Activated T-cell treated with anti-CD3 and anti-CD28 coated beads, Interleukin-2, amount 50 U/mL, for 24 hours (primary cell): ENCODE measurements around the gene C4orf50.

ENCODE experiments used
- DNase-seq: peaks from one replicate; pipeline ENCODE4 v3.0.0-alpha.2; 2020
- H3K27ac Mint-ChIP-seq: 2 replicates; pipeline ENCODE4 v1.8.0; 2020; ENCODE audit warnings: mild to moderate bottlenecking, mixed read lengths
- H3K27me3 Mint-ChIP-seq: 2 replicates; pipeline ENCODE4 v1.8.0; 2020; ENCODE audit warnings: mixed read lengths
- H3K36me3 Mint-ChIP-seq: 2 replicates; pipeline ENCODE4 v1.8.0; 2020; ENCODE audit warnings: low read depth, mixed read lengths
- H3K4me1 Mint-ChIP-seq: 2 replicates; pipeline ENCODE4 v1.8.0; 2020; ENCODE audit warnings: low read depth, mixed read lengths
- H3K4me3 Mint-ChIP-seq: 2 replicates; pipeline ENCODE4 v1.8.0; 2020; ENCODE audit warnings: mild to moderate bottlenecking, moderate library complexity, mixed read lengths
- H3K9me3 Mint-ChIP-seq: 2 replicates; pipeline ENCODE4 v1.8.0; 2020; ENCODE audit warnings: mixed read lengths

The C4orf50 gene

GRCh38 chr4:5918331-5918985 is 99.8 kb downstream of the C4orf50 start:
- H3K27ac Mint-ChIP-seq, result no peak overlapping the region
- H3K9me3 Mint-ChIP-seq, result no peaks in the 10 kb centered on the region
- no peak overlapping the region for H3K4me3 Mint-ChIP-seq
- no peak for DNase-seq
- H3K4me1 Mint-ChIP-seq, result no peaks in the 10 kb centered on the region
- H3K27me3 Mint-ChIP-seq, result peaks cover 20% of the 10 kb centered on the region
- H3K36me3 Mint-ChIP-seq, result no peaks in the 10 kb centered on the region

DNA sequence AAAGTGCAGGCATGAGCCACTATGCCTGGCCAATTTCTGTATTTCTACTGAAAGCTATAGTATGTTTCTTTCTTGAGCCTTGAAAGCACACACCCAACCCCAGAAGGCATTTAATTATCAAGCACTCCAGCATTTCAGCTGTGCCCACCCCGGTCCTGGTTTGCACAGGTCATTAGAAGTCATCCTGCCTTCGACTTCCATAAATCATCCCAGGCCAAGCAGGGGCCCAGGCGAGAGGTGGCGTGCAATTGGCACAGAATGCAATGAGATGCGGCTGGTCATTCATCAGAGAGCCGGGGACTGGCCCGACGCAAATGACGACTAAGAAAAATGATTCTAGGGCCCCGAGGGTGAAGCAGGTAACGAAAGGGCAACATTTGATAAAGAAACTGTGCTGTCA is 100.6 kb downstream of the C4orf50 start:
- no peak for DNase-seq
- H3K27me3 Mint-ChIP-seq, result peaks cover 17% of the 10 kb centered on the region
- no peaks in the 10 kb centered on the region for H3K4me1 Mint-ChIP-seq
- H3K9me3 Mint-ChIP-seq, result peaks cover under 1% of the 10 kb centered on the region
- no peaks in the 10 kb centered on the region for H3K36me3 Mint-ChIP-seq
- no peak overlapping the region for H3K27ac Mint-ChIP-seq
- H3K4me3 Mint-ChIP-seq, result no peak overlapping the region

DNA sequence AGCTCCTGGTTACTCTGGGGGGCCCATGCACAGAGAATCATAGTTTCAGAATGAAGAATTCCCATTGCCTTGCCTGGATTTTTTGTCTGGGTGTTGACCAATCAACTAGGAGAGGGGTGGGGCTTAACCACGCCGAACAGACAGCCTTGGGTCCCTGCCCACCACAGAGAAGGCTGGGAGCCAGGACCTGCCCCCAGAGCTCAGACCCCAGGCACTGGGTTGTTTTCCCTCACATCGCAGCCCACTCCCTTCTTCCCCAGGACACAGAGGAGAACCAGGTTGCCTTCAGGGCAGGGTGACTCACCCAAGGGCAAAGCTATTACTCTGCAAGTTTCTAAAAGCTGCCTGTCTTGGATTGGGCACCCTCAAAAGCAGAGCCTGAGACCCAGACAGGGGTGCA is 102.0 kb downstream of the C4orf50 start:
- no peaks in the 10 kb centered on the region for H3K4me1 Mint-ChIP-seq
- H3K36me3 Mint-ChIP-seq, result no peaks in the 10 kb centered on the region
- peaks cover 16% of the 10 kb centered on the region for H3K27me3 Mint-ChIP-seq
- H3K4me3 Mint-ChIP-seq, result no peak overlapping the region
- DNase-seq, result no peak
- H3K9me3 Mint-ChIP-seq, result peaks cover 8% of the 10 kb centered on the region
- no peak overlapping the region for H3K27ac Mint-ChIP-seq

DNA sequence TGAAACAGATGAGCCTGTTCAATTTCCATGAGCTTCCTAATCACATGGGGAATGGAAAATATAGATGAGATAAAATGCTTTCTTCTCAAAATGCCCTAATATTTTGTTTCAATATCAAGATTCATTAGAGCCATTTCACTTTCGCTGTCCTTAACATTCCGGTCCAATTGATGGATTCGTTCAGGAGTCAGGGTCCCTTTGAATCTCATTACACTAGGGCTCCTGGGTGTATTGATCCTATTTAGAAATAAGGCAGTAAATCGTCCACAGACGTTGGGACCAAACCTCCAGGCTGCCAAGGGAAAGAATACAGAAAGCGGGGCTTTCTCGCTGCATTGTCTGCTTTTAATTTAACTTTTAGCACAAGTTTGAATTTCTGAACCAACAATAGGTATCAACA is 104.8 kb downstream of the C4orf50 start:
- no peak overlapping the region for H3K4me3 Mint-ChIP-seq
- H3K4me1 Mint-ChIP-seq, result no peaks in the 10 kb centered on the region
- H3K27ac Mint-ChIP-seq, result no peak overlapping the region
- H3K36me3 Mint-ChIP-seq, result no peaks in the 10 kb centered on the region
- no peak for DNase-seq
- peaks cover 19% of the 10 kb centered on the region for H3K9me3 Mint-ChIP-seq
- peaks cover 10% of the 10 kb centered on the region for H3K27me3 Mint-ChIP-seq

DNA sequence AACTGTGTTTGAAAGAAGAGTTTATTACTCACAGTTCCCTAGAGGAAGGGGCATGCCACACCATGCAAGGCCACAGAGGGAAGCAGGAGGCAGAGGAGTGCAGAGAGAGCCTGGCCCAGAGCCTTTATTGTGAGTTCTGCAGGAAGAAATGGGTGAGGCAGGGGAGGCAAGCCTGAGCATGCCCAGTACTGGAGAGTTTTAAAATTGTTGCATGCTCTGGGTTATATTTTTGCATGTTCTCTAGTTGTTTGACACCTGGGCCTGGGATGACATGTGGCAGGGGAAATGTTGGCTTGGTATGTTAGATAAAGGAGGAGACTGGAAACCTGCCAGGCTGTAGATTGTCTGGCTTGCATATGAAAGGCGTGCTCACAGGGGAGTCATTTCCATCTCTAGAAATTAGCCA is 105.6 kb downstream of the C4orf50 start:
- Mint-ChIP-seq H3K36me3 (no peaks in the 10 kb centered on the region), H3K27me3 (peaks cover 6% of the 10 kb centered on the region), H3K27ac (no peak overlapping the region), H3K4me3 (no peak overlapping the region), H3K9me3 (peaks cover 20% of the 10 kb centered on the region), H3K4me1 (no peaks in the 10 kb centered on the region)
- no peak for DNase-seq

DNA sequence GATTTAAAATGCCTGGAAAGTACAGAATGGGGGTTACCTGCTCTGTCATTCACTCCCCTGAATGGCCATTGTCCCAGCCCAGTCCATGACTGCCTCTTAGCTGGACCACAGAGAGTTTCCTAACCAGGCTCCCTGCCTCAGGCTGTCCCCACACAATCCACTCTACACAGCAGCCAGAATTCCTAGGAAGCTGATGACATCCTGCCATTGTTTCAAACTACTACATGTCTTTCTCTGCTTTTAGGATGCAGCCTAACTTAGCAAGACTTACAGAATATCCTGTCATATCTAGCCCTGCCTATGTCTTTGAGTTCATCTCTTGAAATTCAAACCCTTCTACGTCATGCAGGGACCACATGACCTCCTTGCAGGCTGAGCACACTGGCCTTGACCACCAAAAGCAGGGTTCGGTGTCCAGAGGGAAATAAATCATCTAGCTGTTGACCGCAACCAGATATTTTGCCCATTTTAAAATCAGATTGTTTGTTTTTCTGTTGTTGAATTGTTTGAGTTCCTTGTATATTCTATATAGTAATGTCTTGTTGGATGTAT is 109.3 kb downstream of the C4orf50 start:
- no peaks in the 10 kb centered on the region for H3K36me3 Mint-ChIP-seq
- no peak for DNase-seq
- H3K27me3 Mint-ChIP-seq, result peaks cover 27% of the 10 kb centered on the region
- peaks cover 24% of the 10 kb centered on the region for H3K9me3 Mint-ChIP-seq
- no peak overlapping the region for H3K4me3 Mint-ChIP-seq
- H3K27ac Mint-ChIP-seq, result no peak overlapping the region
- no peaks in the 10 kb centered on the region for H3K4me1 Mint-ChIP-seq

DNA sequence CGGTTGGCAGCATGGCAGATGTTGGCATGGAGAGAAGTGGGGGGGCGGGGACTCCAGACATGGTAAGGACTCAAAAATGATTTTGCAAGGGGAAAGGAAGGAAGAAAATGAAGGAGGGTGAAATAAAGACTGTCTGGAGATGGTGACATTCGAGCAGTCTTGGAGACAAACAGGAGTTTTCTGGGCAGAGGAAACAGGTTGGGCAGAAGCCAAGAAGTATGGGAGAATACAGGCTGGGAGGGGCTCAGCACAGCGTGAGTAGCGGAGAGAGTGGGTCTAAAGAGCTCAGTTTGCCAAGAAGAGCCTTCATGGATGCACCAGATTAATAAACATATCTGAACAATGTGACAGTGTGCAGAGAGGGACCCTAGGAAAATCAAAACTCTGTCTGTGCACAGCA is 112.0 kb downstream of the C4orf50 start:
- Mint-ChIP-seq H3K27me3 (peaks cover 37% of the 10 kb centered on the region), H3K4me3 (no peak overlapping the region)

GRCh38 chr4:5905714-5906113 is 112.5 kb downstream of the C4orf50 start:
- no peaks in the 10 kb centered on the region for H3K36me3 Mint-ChIP-seq
- no peak overlapping the region for H3K4me3 Mint-ChIP-seq
- H3K27ac Mint-ChIP-seq, result no peak overlapping the region
- H3K9me3 Mint-ChIP-seq, result peaks cover 16% of the 10 kb centered on the region
- H3K27me3 Mint-ChIP-seq, result peaks cover 40% of the 10 kb centered on the region
- no peaks in the 10 kb centered on the region for H3K4me1 Mint-ChIP-seq
- no peak for DNase-seq

More for the DNA sequence above, 112.0 kb downstream of the C4orf50 start:
- Mint-ChIP-seq H3K36me3 (no peaks in the 10 kb centered on the region), H3K9me3 (peaks cover 16% of the 10 kb centered on the region), H3K4me1 (no peaks in the 10 kb centered on the region), H3K27ac (no peak overlapping the region)
- no peak for DNase-seq

DNA sequence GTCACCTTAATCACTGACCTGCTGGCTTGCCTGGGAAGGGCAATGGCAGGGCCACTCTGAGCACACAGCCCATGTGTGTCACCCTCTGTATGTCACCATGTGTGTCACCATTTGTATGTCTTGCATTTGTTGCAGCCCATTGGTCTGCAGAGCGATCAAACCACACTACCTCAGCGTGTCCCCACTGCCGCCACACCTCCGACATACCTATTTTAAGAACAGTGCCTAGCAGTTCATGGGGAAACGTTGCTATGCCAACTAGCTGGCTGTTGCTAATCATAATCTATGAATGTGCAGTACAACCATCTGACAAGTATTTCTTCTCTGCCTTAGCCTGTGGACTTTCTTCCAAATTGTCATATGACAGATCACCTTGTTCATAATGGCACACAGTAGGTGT is 117.4 kb downstream of the C4orf50 start:
- Mint-ChIP-seq H3K4me3 (no peak overlapping the region), H3K36me3 (no peaks in the 10 kb centered on the region), H3K27me3 (peaks cover 42% of the 10 kb centered on the region), H3K9me3 (peaks cover 2% of the 10 kb centered on the region), H3K4me1 (no peaks in the 10 kb centered on the region), H3K27ac (no peak overlapping the region)
- DNase-seq, result no peak

DNA sequence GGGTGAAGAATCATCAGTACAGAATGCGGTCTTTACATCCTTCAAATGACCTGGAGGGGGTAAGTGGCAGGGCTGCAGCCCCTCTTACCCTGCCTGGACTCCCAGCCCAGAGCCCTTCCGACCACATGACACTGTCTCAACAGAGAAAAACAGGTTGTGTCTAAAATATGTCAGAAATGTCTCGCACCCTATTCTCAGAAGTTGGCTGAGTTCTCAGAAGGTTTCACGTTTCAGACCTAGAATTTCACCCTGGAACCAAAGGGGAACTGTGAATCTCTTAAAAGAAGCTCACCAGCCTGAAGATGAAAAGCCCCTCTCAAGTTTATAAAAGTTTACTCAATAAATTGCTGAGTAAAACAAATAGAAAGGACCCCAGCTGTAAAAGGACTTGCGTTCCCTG is 118.3 kb downstream of the C4orf50 start:
- no peak overlapping the region for H3K4me3 Mint-ChIP-seq
- DNase-seq, result no peak
- no peaks in the 10 kb centered on the region for H3K36me3 Mint-ChIP-seq
- peaks cover 39% of the 10 kb centered on the region for H3K27me3 Mint-ChIP-seq
- no peaks in the 10 kb centered on the region for H3K4me1 Mint-ChIP-seq
- H3K9me3 Mint-ChIP-seq, result peaks cover 2% of the 10 kb centered on the region
- no peak overlapping the region for H3K27ac Mint-ChIP-seq

DNA sequence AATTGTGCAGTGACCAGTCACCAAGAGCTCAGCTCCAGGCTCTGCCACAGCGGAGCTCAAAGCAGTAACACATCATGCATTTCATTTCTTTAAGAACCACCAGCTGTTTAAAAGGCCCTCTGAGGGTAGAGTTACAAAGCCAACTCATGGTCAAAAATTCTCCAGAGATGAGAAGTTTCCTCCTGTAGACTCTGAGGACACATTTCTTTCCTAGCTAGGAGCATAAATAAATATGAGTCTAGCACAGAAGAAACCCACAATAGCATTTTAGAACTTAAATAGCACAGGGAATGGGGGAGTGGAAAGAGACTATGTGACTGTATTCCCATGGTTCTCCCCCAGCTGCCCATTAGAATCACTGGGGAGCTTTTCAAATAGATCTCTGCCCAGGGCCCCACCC is 118.8 kb downstream of the C4orf50 start:
- no peak overlapping the region for H3K4me3 Mint-ChIP-seq
- peaks cover 2% of the 10 kb centered on the region for H3K9me3 Mint-ChIP-seq
- DNase-seq, result no peak
- no peaks in the 10 kb centered on the region for H3K4me1 Mint-ChIP-seq
- H3K27ac Mint-ChIP-seq, result no peak overlapping the region
- peaks cover 39% of the 10 kb centered on the region for H3K27me3 Mint-ChIP-seq
- H3K36me3 Mint-ChIP-seq, result no peaks in the 10 kb centered on the region

DNA sequence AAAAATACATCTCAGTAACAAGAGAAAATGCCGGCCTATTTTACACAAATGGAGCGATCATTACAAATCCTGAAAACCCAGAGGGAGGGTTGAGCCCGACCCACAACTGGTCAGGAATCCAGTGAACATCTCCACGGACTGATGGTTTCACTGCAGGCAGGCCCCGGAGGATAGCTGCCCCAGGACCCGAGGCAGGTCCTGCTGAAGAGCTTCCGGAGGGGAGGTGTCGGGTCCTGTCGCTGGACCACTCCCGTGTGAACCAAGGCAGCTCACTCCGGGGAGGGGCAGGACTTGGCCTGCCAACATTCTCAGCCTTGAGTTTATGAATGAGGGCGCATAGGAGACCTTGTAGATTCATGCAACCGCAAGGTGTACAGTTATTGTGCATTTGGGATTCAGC is 120.6 kb downstream of the C4orf50 start:
- Mint-ChIP-seq H3K9me3 (peaks cover 2% of the 10 kb centered on the region), H3K27ac (no peak overlapping the region), H3K4me1 (peaks cover 2% of the 10 kb centered on the region)

DNA sequence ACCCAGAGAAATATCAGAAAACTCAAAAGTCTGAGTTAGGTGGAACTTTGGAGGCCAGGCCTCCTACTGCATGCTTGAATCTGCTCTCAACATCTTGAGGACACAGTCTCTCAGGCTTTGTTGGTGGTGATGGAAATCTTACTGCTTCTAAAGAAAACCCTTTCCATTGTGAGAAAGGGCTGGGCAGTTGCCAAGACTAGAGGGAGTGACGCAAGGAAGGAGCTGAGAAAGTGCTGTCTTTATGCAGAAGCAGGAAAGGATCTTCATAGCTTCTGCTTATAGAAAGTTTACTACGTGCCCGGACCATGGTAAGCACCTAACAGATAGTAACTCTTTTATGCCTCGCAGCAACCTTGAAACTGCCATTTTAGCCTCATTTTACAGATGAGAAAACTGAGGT is 122.9 kb downstream of the C4orf50 start:
- Mint-ChIP-seq H3K27me3 (peaks cover 53% of the 10 kb centered on the region), H3K4me1 (peaks cover 3% of the 10 kb centered on the region)

More for the DNA sequence above, 120.6 kb downstream of the C4orf50 start:
- H3K27me3 Mint-ChIP-seq, result peaks cover 41% of the 10 kb centered on the region
- no peaks in the 10 kb centered on the region for H3K36me3 Mint-ChIP-seq
- H3K4me3 Mint-ChIP-seq, result no peak overlapping the region
- no peak for DNase-seq

DNA sequence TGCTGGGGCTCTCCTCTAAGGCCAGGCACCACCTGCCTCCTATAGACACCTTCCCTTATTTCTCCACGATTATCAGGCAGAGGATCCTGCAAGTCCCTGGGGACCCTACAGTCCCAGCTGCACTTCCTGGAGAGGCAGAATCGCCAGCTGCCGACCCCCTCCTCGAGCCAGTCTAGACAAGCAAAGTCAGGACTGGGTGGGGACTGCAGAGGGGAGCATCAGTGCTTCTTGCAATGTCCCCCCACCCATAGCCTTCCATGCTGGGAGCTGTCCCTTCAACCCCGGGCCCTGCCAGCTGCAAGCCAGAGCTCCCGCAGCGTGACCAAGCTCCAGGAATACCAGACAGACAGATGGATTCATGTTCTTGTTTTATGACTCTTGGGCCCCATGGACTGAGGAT is 124.0 kb downstream of the C4orf50 start:
- no peak overlapping the region for H3K4me3 Mint-ChIP-seq
- no peaks in the 10 kb centered on the region for H3K36me3 Mint-ChIP-seq
- H3K4me1 Mint-ChIP-seq, result peaks cover 3% of the 10 kb centered on the region
- no peak for DNase-seq
- H3K9me3 Mint-ChIP-seq, result peaks cover 2% of the 10 kb centered on the region
- H3K27me3 Mint-ChIP-seq, result peaks cover 62% of the 10 kb centered on the region
- no peak overlapping the region for H3K27ac Mint-ChIP-seq

More for the DNA sequence above, 122.9 kb downstream of the C4orf50 start:
- no peaks in the 10 kb centered on the region for H3K36me3 Mint-ChIP-seq
- H3K27ac Mint-ChIP-seq, result no peak overlapping the region
- H3K4me3 Mint-ChIP-seq, result no peak overlapping the region
- no peak for DNase-seq
- H3K9me3 Mint-ChIP-seq, result peaks cover 2% of the 10 kb centered on the region

GRCh38 chr4:5893591-5893990 is 124.6 kb downstream of the C4orf50 start:
- Mint-ChIP-seq H3K27ac (no peak overlapping the region), H3K36me3 (no peaks in the 10 kb centered on the region), H3K27me3 (peaks cover 65% of the 10 kb centered on the region), H3K4me3 (no peak overlapping the region), H3K4me1 (peaks cover 5% of the 10 kb centered on the region), H3K9me3 (peaks cover 2% of the 10 kb centered on the region)
- no peak for DNase-seq
